Measurements from ENCODE around the gene TPGS1.

DNA sequence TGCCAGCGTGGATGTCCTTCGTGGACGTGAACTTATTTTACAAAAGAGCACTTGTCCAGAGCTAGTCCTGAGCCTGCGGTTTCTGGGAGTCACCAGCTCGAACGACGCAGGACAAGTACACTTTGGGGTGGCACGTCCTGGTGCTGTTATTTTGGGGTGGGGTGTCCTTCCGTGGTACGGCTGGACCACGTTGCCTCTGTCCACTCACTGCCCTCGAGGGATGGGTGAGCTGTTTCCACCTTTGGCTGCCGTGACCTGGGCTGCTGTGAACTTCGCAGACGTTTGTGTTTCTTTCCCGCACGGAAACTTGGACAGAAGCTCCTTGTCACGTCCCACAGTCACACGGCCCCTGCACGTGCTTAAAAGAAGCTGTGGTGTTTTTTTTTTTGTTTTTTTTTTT is 47.5 kb downstream of the TPGS1 start:
- TF ChIP-seq POLR2AphosphoS5 (IDR thresholded peaks at IDR 0.05) (no peak), POLR2A (IDR thresholded peaks at IDR 0.05) (no peak)
